ENCODE results near the gene LAMC2. TPM values are rescaled to one million over a fixed set of nuclear protein-coding genes. Genes with fewer than 3 reads are reported as not detected.

LAMC2 gene
- polyA plus RNA-seq, 3 donors, result not detected

- no peaks in the 10 kb centered on the region for H4K20me1 ChIP-seq (ENCODE audit: insufficient read depth, low read length)
- DNase-seq, result no peak
- intact Hi-C loops (cut with micrococcal nuclease), result no loop called here
- WGBS (ENCODE audit: insufficient coverage), result 100% methylated on average over 1 of the region's 2 CpGs
- H3K4me3 Mint-ChIP-seq, result no peak overlapping the region
- peaks cover 6 to 12% (median 7%) of the 10 kb centered on the region in 3 donors for H3K27me3 Mint-ChIP-seq (ENCODE audit: low read depth in 3 of 3)
- H3K27ac Mint-ChIP-seq, result no peak overlapping the region
- no peaks in the 10 kb centered on the region for H3K27me3 ChIP-seq (ENCODE audit: control insufficient read depth in 2 of 2, insufficient read depth in 2 of 2, low read length in 2 of 2)
- no peaks in the 10 kb centered on the region for H3K9me3 ChIP-seq (replicated peaks in 1 of 2; ENCODE audit: control insufficient read depth in 1 of 2, insufficient read depth in 1 of 2, low read length in 2 of 2)
- peaks cover 0 to 1% (median 0%) of the 10 kb centered on the region in 7 donors for H3K9me3 Mint-ChIP-seq
- no peak overlapping the region for H3K27ac ChIP-seq (ENCODE audit: low read depth in 1 of 2, low read length in 2 of 2)
- no peaks in the 10 kb centered on the region for H3K36me3 ChIP-seq (replicated peaks in 1 of 2; ENCODE audit: control insufficient read depth in 1 of 2, insufficient read depth in 2 of 2, low read length in 2 of 2)
- no peak overlapping the region for H2AFZ ChIP-seq (ENCODE audit: insufficient read depth, low read depth, low read length, poor library complexity, severe bottlenecking)
- H3K4me1 ChIP-seq (ENCODE audit: control insufficient read depth in 1 of 2, insufficient read depth in 2 of 2, low read length in 2 of 2), result no peaks in the 10 kb centered on the region
- no peaks in the 10 kb centered on the region for H3K36me3 Mint-ChIP-seq
- H3K4me2 ChIP-seq (replicated peaks; ENCODE audit: extremely low read depth, low read length, poor library complexity, severe bottlenecking), result no peak overlapping the region
- no peak overlapping the region for H3K9ac ChIP-seq (ENCODE audit: insufficient read depth, low read length, poor library complexity, severe bottlenecking)
- no peaks in the 10 kb centered on the region for H3K4me1 Mint-ChIP-seq
- H3K4me3 ChIP-seq (replicated peaks in 1 of 3; ENCODE audit: low read depth in 2 of 3, low read length in 3 of 3), result no peak overlapping the region
- TF ChIP-seq CTCF (IDR thresholded peaks at IDR 0.05), result no peak
- no peaks in the 10 kb centered on the region for H3K79me2 ChIP-seq (ENCODE audit: insufficient read depth, low read length)
Observed at GRCh38 chr1:183147735-183148134, 38.3 kb upstream of the LAMC2 start.

- Histone ChIP-seq H3K4me3 (replicated peaks in 1 of 3; ENCODE audit: low read depth in 2 of 3, low read length in 3 of 3) (no peak overlapping the region), H3K4me2 (replicated peaks; ENCODE audit: extremely low read depth, low read length, poor library complexity, severe bottlenecking) (no peak overlapping the region), H3K79me2 (ENCODE audit: insufficient read depth, low read length) (no peaks in the 10 kb centered on the region), H3K9ac (ENCODE audit: insufficient read depth, low read length, poor library complexity, severe bottlenecking) (no peak overlapping the region), H2AFZ (ENCODE audit: insufficient read depth, low read depth, low read length, poor library complexity, severe bottlenecking) (no peak overlapping the region), H3K9me3 (replicated peaks in 1 of 2; ENCODE audit: control insufficient read depth in 1 of 2, insufficient read depth in 1 of 2, low read length in 2 of 2) (no peaks in the 10 kb centered on the region), H4K20me1 (ENCODE audit: insufficient read depth, low read length) (no peaks in the 10 kb centered on the region), H3K27ac (ENCODE audit: low read depth in 1 of 2, low read length in 2 of 2) (no peak overlapping the region), H3K4me1 (ENCODE audit: control insufficient read depth in 1 of 2, insufficient read depth in 2 of 2, low read length in 2 of 2) (no peaks in the 10 kb centered on the region), H3K36me3 (replicated peaks in 1 of 2; ENCODE audit: control insufficient read depth in 1 of 2, insufficient read depth in 2 of 2, low read length in 2 of 2) (no peaks in the 10 kb centered on the region), H3K27me3 (ENCODE audit: control insufficient read depth in 2 of 2, insufficient read depth in 2 of 2, low read length in 2 of 2) (no peaks in the 10 kb centered on the region)
- DNase-seq, result no peak
- WGBS (ENCODE audit: insufficient coverage), result 95% methylated on average over 5 of the region's 5 CpGs
- intact Hi-C loops (cut with micrococcal nuclease), result no loop called here
- Mint-ChIP-seq H3K36me3 (no peaks in the 10 kb centered on the region), H3K27me3 (ENCODE audit: low read depth in 3 of 3) (peaks cover 6 to 12% (median 12%) of the 10 kb centered on the region in 3 donors), H3K4me3 (no peak overlapping the region), H3K9me3 (peaks cover 0 to 1% (median 0%) of the 10 kb centered on the region in 7 donors), H3K4me1 (no peaks in the 10 kb centered on the region), H3K27ac (no peak overlapping the region)
- TF ChIP-seq CTCF (IDR thresholded peaks at IDR 0.05), result no peak
Observed at GRCh38 chr1:183148599-183148998, 37.5 kb upstream of the LAMC2 start.
